Measurements from ENCODE around the gene TTC24.

The TTC24 gene

DNA sequence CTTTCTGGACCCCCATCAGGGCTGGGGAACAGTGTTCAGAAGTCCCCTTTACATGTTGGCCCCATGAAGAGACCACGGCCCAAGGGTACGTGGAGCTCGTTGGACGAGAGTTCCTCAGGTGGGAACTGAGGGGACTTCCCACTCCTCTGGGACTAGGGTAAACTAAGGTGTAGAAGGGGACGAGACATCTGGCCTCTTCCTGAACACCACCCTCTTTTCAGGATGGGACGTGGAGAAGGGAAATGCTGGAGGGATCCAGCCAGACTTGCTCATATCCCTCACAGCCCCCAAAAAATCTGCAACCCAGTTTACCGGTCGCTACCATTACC lies 14.1 kb downstream of the TTC24 start:
- no peak for TF ChIP-seq EZH2phosphoT487 (IDR thresholded peaks at IDR 0.05; ENCODE audit: borderline replicate concordance, low read length)
- TF ChIP-seq, protein P1, sequence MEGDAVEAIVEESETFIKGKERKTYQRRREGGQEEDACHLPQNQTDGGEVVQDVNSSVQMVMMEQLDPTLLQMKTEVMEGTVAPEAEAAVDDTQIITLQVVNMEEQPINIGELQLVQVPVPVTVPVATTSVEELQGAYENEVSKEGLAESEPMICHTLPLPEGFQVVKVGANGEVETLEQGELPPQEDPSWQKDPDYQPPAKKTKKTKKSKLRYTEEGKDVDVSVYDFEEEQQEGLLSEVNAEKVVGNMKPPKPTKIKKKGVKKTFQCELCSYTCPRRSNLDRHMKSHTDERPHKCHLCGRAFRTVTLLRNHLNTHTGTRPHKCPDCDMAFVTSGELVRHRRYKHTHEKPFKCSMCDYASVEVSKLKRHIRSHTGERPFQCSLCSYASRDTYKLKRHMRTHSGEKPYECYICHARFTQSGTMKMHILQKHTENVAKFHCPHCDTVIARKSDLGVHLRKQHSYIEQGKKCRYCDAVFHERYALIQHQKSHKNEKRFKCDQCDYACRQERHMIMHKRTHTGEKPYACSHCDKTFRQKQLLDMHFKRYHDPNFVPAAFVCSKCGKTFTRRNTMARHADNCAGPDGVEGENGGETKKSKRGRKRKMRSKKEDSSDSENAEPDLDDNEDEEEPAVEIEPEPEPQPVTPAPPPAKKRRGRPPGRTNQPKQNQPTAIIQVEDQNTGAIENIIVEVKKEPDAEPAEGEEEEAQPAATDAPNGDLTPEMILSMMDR (IDR thresholded peaks at IDR 0.05; ENCODE audit: low read depth, low read length, poor library complexity, severe bottlenecking): no peak
- Histone ChIP-seq H3K27ac (ENCODE audit: low read depth, low read length) (no peak overlapping the region), H3K4me2 (ENCODE audit: low read length) (0 out of 2 replicates have a peak overlapping the region, but pooled peaks have one; percentile 93), H3K27me3 (ENCODE audit: control insufficient read depth, low read length) (no peaks in the 10 kb centered on the region), H3K36me3 (ENCODE audit: control insufficient read depth, low read length) (peaks cover 70% of the 10 kb centered on the region), H3K4me3 (ENCODE audit: low read length) (no peak overlapping the region), H3K9me3 (ENCODE audit: control insufficient read depth, insufficient read depth, low read length) (no peaks in the 10 kb centered on the region), H4K20me1 (ENCODE audit: control insufficient read depth, insufficient read depth, low read depth, low read length) (no peaks in the 10 kb centered on the region), H3K79me2 (ENCODE audit: control insufficient read depth, low read length) (peaks cover 36% of the 10 kb centered on the region), H3F3A (ENCODE audit: control insufficient read depth, insufficient read depth) (peaks cover 43% of the 10 kb centered on the region), H3K4me1 (ENCODE audit: control insufficient read depth, low read length) (peaks cover 26% of the 10 kb centered on the region), H3K9me2 (replicated peaks; ENCODE audit: control insufficient read depth, low read length) (no peaks in the 10 kb centered on the region)

DNA sequence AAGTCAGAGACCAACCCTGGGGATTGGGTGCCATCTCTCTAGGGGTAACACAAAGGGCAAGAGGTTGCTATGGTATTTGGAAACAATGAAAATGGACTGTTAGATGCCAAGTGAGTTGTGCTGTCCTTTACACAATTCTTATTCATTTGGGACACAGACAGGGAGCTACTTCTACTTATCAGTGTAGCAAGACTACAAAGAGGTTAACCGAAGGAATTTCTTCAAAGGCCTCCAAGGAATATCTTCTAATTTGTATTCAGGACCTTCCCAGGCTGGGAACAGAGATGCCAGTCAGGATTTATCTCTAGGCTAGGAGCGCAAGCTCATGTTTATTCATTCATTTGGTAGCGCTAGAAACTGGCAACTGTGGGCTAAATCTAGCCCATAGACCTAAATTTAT lies 14.7 kb downstream of the TTC24 start:
- no peak overlapping the region for H3K4me2 ChIP-seq (ENCODE audit: low read length)
- peaks cover 42% of the 10 kb centered on the region for H3K79me2 ChIP-seq (ENCODE audit: control insufficient read depth, low read length)
- no peak overlapping the region for H3K4me3 ChIP-seq (ENCODE audit: low read length)
- TF ChIP-seq EZH2phosphoT487 (IDR thresholded peaks at IDR 0.05; ENCODE audit: borderline replicate concordance, low read length): no peak
- TF ChIP-seq, protein P1 (IDR thresholded peaks at IDR 0.05; ENCODE audit: low read depth, low read length, poor library complexity, severe bottlenecking): no peak
- peaks cover 41% of the 10 kb centered on the region for H3F3A ChIP-seq (ENCODE audit: control insufficient read depth, insufficient read depth)
- H3K27ac ChIP-seq (ENCODE audit: low read depth, low read length): no peak overlapping the region
- H3K36me3 ChIP-seq (ENCODE audit: control insufficient read depth, low read length): peaks cover 75% of the 10 kb centered on the region
- no peaks in the 10 kb centered on the region for H4K20me1 ChIP-seq (ENCODE audit: control insufficient read depth, insufficient read depth, low read depth, low read length)
- H3K27me3 ChIP-seq (ENCODE audit: control insufficient read depth, low read length): no peaks in the 10 kb centered on the region
- no peaks in the 10 kb centered on the region for H3K9me3 ChIP-seq (ENCODE audit: control insufficient read depth, insufficient read depth, low read length)
- H3K4me1 ChIP-seq (ENCODE audit: control insufficient read depth, low read length): peaks cover 26% of the 10 kb centered on the region
- no peaks in the 10 kb centered on the region for H3K9me2 ChIP-seq (replicated peaks; ENCODE audit: control insufficient read depth, low read length)

DNA sequence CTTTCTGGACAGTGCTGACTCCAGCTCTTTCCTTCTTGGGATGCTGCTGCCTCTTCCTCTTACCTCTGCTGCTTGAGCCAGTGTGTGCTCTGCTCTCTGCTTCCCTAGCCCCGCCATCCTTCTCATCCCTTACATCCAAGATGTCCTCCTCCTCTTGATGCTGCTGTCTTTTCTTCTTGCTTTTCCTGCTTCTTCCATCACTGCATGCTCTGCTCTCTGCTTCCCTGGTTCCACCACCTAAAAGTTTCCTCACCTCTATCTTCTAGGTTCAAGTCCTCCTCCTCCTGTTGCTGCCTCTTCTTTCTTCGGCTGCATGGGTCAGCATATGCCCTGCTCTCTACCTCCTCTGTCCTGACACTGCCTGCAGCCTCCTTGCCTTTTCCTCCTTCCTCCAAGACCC lies 15.5 kb downstream of the TTC24 start:
- Histone ChIP-seq H4K20me1 (ENCODE audit: control insufficient read depth, insufficient read depth, low read depth, low read length) (no peaks in the 10 kb centered on the region), H3K9me3 (ENCODE audit: control insufficient read depth, insufficient read depth, low read length) (no peaks in the 10 kb centered on the region), H3K27me3 (ENCODE audit: control insufficient read depth, low read length) (no peaks in the 10 kb centered on the region), H3K9me2 (replicated peaks; ENCODE audit: control insufficient read depth, low read length) (no peaks in the 10 kb centered on the region), H3K36me3 (ENCODE audit: control insufficient read depth, low read length) (peaks cover 81% of the 10 kb centered on the region), H3K27ac (ENCODE audit: low read depth, low read length) (no peak overlapping the region), H3K4me3 (ENCODE audit: low read length) (no peak overlapping the region), H3K79me2 (ENCODE audit: control insufficient read depth, low read length) (peaks cover 50% of the 10 kb centered on the region), H3F3A (ENCODE audit: control insufficient read depth, insufficient read depth) (peaks cover 43% of the 10 kb centered on the region), H3K4me2 (ENCODE audit: low read length) (no peak overlapping the region), H3K4me1 (ENCODE audit: control insufficient read depth, low read length) (peaks cover 34% of the 10 kb centered on the region)
- no peak for TF ChIP-seq EZH2phosphoT487 (IDR thresholded peaks at IDR 0.05; ENCODE audit: borderline replicate concordance, low read length)
- TF ChIP-seq, protein P1 (IDR thresholded peaks at IDR 0.05; ENCODE audit: low read depth, low read length, poor library complexity, severe bottlenecking): no peak

DNA sequence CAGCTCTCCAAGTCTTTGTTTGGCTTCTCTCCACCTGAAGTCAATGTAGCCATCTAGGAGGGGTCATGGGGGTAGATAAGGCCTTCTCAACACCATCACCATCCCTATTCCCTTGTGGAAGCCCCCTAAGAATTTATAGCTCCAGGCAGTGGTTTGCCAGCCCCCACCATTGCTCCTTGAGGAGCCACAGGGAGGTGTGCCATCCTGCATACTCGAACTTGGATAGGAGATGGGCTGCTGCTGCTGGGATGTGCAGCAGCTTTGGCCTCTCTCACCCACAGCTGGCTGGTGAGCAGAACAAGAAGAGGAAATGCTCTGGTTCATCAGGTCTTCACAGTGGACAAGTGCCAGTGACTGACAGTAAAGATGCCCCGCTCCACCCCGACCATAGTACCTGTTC lies 16.9 kb downstream of the TTC24 start:
- Histone ChIP-seq H3K36me3 (ENCODE audit: control insufficient read depth, low read length) (peaks cover 88% of the 10 kb centered on the region), H3K79me2 (ENCODE audit: control insufficient read depth, low read length) (peaks cover 61% of the 10 kb centered on the region), H3K27me3 (ENCODE audit: control insufficient read depth, low read length) (no peaks in the 10 kb centered on the region), H3K9me3 (ENCODE audit: control insufficient read depth, insufficient read depth, low read length) (no peaks in the 10 kb centered on the region), H3K27ac (ENCODE audit: low read depth, low read length) (no peak overlapping the region), H3K4me2 (ENCODE audit: low read length) (no peak overlapping the region), H3K4me1 (ENCODE audit: control insufficient read depth, low read length) (peaks cover 28% of the 10 kb centered on the region), H3F3A (ENCODE audit: control insufficient read depth, insufficient read depth) (peaks cover 43% of the 10 kb centered on the region), H4K20me1 (ENCODE audit: control insufficient read depth, insufficient read depth, low read depth, low read length) (no peaks in the 10 kb centered on the region), H3K9me2 (replicated peaks; ENCODE audit: control insufficient read depth, low read length) (no peaks in the 10 kb centered on the region), H3K4me3 (ENCODE audit: low read length) (no peak overlapping the region)
- TF ChIP-seq, protein P1 (IDR thresholded peaks at IDR 0.05; ENCODE audit: low read depth, low read length, poor library complexity, severe bottlenecking): no peak
- TF ChIP-seq EZH2phosphoT487 (IDR thresholded peaks at IDR 0.05; ENCODE audit: borderline replicate concordance, low read length): no peak

All from DOHH2 (cell line).